NB4 (cell line): ENCODE data around the gene CRYBB3.
"Not testable (repeated sequence)": the region's sequence is repeated elsewhere in the genome, so short reads cannot be mapped to it uniquely, and the experiment has no call there.

Source experiments
- DNase-seq: peaks from one replicate; pipeline ENCODE4 v3.0.0; 2010; ENCODE audit warnings: low read depth
- H3K4me3 ChIP-seq: one replicate; pipeline ENCODE4 v1.5.1; 2011; ENCODE audit warnings: mild to moderate bottlenecking, low read depth, low read length, moderate library complexity
- MYC ChIP-seq: IDR thresholded peaks from 2 replicates; pipeline ENCODE4 v1.6.1; 2011; ENCODE audit warnings: low read depth, low read length
- POLR2A ChIP-seq: IDR thresholded peaks from 2 replicates; pipeline ENCODE4 v1.6.1; 2011; ENCODE audit warnings: mild to moderate bottlenecking; ENCODE audit not compliant: insufficient read length; ENCODE audit errors: extremely low read depth
- TF ChIP-seq, protein P1 (sequence below): IDR thresholded peaks from one replicate; pipeline ENCODE4 v1.5.1; 2012; ENCODE audit warnings: low read depth, low read length
- TF ChIP-seq, protein P2 (sequence below): IDR thresholded peaks from 2 replicates; pipeline ENCODE4 v1.6.1; 2011; ENCODE audit warnings: low read depth, low read length

The CRYBB3 gene

DNA sequence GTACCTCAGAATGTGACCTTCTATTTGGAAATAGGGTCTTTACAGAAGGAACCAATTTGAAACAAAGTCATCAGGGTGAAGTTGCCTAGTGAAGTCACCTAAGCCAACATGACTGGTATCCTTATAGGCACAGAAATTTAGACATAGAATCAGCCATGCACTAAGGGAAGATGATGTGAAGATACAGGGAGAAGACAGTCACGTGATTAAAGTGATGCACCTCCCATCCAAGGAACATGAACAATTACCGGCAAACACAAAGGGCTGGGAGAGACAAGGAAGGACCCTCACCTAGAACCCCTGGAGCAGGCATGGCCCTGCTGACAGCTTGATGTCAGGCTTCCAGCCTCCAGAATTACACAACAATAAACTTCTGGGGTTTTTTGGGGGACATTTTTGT, 16.6 kb downstream of the CRYBB3 start:
- no peak for DNase-seq

DNA sequence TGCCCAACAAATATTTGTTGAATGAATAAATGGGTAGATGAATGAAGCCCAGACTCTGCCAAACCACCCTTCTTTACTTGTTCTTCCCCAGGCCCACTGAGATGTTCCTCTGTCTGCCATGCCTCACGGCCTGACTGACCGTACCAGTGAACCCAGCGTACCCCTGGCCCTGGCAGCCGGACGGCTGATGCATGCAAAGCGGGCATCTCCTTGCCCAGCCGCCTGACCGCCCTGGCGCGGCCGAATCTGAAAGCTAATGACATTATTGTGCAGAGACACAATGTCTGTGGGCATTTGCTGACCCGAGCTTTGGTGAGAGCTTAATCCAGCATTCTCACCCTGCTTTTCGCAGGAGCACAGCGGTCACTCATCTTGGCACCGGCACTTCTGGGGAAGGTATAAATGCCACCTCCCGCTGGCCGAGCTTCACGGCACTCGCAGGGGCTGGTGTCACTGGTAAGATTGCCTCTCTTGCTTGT, 19.6 kb downstream of the CRYBB3 start, which contains the start of gene CRYBB2:
Gene CRYBB2 (plus strand): TSS at position 429 of the 479 bp plus-strand sequence. CDS start 1,791 bp downstream, outside the sequence.
- no peak for DNase-seq
- H3K4me3 ChIP-seq, result no peak within 1 kb of the TSS
- TF ChIP-seq MYC, result no peak
- TF ChIP-seq, protein P1, sequence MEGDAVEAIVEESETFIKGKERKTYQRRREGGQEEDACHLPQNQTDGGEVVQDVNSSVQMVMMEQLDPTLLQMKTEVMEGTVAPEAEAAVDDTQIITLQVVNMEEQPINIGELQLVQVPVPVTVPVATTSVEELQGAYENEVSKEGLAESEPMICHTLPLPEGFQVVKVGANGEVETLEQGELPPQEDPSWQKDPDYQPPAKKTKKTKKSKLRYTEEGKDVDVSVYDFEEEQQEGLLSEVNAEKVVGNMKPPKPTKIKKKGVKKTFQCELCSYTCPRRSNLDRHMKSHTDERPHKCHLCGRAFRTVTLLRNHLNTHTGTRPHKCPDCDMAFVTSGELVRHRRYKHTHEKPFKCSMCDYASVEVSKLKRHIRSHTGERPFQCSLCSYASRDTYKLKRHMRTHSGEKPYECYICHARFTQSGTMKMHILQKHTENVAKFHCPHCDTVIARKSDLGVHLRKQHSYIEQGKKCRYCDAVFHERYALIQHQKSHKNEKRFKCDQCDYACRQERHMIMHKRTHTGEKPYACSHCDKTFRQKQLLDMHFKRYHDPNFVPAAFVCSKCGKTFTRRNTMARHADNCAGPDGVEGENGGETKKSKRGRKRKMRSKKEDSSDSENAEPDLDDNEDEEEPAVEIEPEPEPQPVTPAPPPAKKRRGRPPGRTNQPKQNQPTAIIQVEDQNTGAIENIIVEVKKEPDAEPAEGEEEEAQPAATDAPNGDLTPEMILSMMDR, result no peak

More for the DNA sequence above, 16.6 kb downstream of the CRYBB3 start:
- no peak for TF ChIP-seq POLR2A
- TF ChIP-seq, protein P1, result no peak
- no peak for TF ChIP-seq MYC
- TF ChIP-seq, protein P2, sequence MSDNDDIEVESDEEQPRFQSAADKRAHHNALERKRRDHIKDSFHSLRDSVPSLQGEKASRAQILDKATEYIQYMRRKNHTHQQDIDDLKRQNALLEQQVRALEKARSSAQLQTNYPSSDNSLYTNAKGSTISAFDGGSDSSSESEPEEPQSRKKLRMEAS, result no peak
- H3K4me3 ChIP-seq, result no peak overlapping the region

GRCh38 chr22:25219948-25220442, 20.3 kb downstream of the CRYBB3 start:
- TF ChIP-seq POLR2A, result no peak
- TF ChIP-seq, protein P1, result no peak
- no peak overlapping the region for H3K4me3 ChIP-seq
- no peak for DNase-seq

- DNase-seq, result no peak
- H3K4me3 ChIP-seq, result no peak overlapping the region
- TF ChIP-seq MYC, result no peak
- TF ChIP-seq, protein P1, result no peak
- TF ChIP-seq, protein P2, result no peak
- TF ChIP-seq POLR2A, result no peak
Measured at GRCh38 chr22:25221790-25222189, 22.1 kb downstream of the CRYBB3 start.

DNA sequence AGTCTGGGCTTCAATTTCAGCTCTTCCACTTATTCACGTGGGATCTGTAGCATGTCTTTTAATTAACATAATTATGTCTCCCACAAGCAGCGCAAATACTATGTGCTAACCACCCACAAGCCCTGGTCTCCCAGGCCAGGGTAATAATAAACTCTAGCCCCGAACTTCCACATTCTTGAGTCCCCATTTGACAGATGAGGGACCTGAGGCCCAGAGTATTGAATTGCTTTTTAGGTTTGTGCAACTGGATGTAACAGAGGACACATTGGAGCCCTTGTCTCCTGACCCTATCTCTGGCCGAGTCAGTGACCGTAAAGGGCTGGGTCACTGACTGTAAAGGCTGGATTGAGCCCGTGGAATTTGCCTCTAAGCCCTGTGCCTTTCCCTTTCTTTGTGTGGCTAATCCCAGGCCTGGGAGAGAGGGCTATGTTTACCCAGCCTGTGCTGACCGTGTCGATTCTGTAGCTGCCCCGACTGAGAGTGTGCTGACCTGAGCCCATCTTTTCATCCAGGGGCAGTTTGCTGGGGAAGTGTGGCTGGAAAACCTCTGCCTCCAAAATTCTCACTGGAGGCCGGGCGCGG, 23.7 kb downstream of the CRYBB3 start:
- DNase-seq, result no peak
- H3K4me3 ChIP-seq, result no peak overlapping the region
- no peak for TF ChIP-seq MYC
- TF ChIP-seq, protein P2, result no peak
- TF ChIP-seq, protein P1, result no peak
- no peak for TF ChIP-seq POLR2A

GRCh38 chr22:25228822-25229221, 29.2 kb downstream of the CRYBB3 start:
- TF ChIP-seq, protein P1, result no peak
- TF ChIP-seq, protein P2, result no peak
- TF ChIP-seq MYC (no peak), POLR2A (no peak)
- H3K4me3 ChIP-seq, result no peak overlapping the region

GRCh38 chr22:25230760-25231159, 31.1 kb downstream of the CRYBB3 start:
- DNase-seq, H3K4me3 ChIP-seq: not testable (repeated sequence)

More at GRCh38 chr22:25228822-25229221, 29.2 kb downstream of the CRYBB3 start:
- DNase-seq, result no peak
